Measurements from ENCODE around the gene KANTR. TPM values are rescaled to one million over a fixed set of nuclear protein-coding genes. Genes with fewer than 3 reads are reported as not detected.
A peak's percentile ranks its signal among the peaks of the same experiment; 100 is the strongest.

KANTR gene
- total RNA-seq, 1 donor from 2014 or later, result 31.5 TPM

DNA sequence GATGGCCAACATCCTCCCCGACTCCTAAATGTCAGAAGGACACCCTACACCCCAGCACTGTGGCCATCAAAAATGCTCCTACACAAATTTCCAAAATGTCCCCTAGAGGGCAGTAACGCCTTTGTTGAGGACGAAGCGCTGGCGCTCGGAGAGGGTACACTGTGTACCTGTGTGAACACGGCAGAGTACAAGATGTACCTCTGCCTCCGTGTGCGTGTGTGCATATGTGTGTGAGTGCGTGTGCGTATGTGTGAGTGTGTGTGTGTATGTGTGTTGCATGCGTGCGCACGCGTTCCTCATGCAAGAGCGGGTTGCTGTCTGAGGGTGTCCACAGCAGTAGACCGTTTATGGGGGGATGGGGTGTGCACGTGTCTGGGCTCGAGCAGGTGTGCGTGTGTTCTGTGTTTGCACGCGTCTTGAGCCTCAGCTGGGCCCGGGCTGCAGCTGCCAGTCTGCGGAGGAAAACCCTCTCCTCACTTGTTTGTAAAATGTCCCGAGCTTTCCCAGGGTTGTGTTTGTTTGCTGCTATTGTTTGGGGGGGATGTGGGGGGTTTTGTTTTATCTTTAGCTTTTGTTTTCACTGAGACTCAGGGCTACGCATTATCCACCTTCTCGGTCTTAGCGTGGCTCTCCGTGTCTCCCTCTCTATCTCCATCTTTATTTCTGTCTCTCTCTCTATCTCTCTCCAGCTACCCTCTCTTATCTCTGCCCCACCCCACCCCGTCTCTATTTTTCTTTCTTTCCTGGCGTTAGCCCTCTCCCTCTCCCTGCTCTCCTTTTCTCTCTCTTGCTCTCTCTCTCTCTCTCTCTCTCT, 22.1 kb upstream of the KANTR start:
- peak in 1 of 2 experiments; percentile 51 for DNase-seq (ENCODE audit: low spot score in 2 of 2, unreplicated experiment in 2 of 2)
- no peaks in the 10 kb centered on the region for H3K27me3 Mint-ChIP-seq (ENCODE audit: low read depth)
- peak overlapping the region; percentile 64 for H3K4me3 Mint-ChIP-seq
- peaks cover 2% of the 10 kb centered on the region for H3K36me3 Mint-ChIP-seq
- TF ChIP-seq, protein P1, sequence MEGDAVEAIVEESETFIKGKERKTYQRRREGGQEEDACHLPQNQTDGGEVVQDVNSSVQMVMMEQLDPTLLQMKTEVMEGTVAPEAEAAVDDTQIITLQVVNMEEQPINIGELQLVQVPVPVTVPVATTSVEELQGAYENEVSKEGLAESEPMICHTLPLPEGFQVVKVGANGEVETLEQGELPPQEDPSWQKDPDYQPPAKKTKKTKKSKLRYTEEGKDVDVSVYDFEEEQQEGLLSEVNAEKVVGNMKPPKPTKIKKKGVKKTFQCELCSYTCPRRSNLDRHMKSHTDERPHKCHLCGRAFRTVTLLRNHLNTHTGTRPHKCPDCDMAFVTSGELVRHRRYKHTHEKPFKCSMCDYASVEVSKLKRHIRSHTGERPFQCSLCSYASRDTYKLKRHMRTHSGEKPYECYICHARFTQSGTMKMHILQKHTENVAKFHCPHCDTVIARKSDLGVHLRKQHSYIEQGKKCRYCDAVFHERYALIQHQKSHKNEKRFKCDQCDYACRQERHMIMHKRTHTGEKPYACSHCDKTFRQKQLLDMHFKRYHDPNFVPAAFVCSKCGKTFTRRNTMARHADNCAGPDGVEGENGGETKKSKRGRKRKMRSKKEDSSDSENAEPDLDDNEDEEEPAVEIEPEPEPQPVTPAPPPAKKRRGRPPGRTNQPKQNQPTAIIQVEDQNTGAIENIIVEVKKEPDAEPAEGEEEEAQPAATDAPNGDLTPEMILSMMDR (IDR thresholded peaks at IDR 0.05; ENCODE audit: unreplicated experiment), result peak; percentile 47
- H3K4me1 Mint-ChIP-seq, result peaks cover 12% of the 10 kb centered on the region
- H3K27ac Mint-ChIP-seq, result peak overlapping the region; percentile 39
- H3K9me3 Mint-ChIP-seq, result peaks cover 9% of the 10 kb centered on the region

DNA sequence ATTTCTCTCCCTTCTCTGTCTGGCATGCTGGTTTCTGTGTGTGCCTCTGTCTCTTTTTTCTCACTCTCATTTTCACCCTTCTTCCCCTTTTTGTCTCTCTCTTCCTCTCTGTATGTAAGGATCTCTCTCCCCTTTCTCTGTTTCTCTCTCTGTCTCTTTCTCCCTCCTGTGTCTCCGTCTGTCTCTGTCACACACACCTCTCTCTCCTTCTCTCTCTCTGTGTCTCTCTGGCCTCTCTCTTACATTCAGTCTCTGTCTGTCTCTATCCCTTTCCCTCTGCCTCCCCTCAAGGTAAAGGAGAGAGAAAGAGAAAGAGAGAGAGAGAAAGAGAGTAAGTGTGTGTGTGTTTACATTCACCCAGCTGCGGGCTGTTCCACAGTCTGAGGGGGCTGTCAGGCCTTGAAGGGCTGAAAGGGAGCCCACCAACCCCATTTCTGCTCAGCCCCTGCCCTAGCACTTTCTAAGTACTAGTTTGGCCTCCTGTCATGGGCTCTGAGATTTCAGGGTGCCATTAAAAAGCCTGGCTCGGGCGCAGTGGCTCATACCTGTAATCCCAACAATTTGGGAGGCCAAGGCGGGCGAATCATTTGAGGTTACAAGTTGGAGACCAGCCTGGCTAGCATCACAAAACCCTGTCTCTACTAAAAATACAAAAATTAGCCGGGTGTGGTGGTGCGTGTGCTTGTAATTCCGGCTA, 21.4 kb upstream of the KANTR start:
- peaks cover 11% of the 10 kb centered on the region for H3K9me3 Mint-ChIP-seq
- peak overlapping the region; percentile 64 for H3K4me3 Mint-ChIP-seq
- H3K27ac Mint-ChIP-seq, result peak overlapping the region; percentile 6
- H3K27me3 Mint-ChIP-seq (ENCODE audit: low read depth), result no peaks in the 10 kb centered on the region
- TF ChIP-seq, protein P1 (IDR thresholded peaks at IDR 0.05; ENCODE audit: unreplicated experiment), result no peak
- peaks cover 5% of the 10 kb centered on the region for H3K36me3 Mint-ChIP-seq
- DNase-seq (ENCODE audit: low spot score in 2 of 2, unreplicated experiment in 2 of 2), result no peak
- peaks cover 12% of the 10 kb centered on the region for H3K4me1 Mint-ChIP-seq

DNA sequence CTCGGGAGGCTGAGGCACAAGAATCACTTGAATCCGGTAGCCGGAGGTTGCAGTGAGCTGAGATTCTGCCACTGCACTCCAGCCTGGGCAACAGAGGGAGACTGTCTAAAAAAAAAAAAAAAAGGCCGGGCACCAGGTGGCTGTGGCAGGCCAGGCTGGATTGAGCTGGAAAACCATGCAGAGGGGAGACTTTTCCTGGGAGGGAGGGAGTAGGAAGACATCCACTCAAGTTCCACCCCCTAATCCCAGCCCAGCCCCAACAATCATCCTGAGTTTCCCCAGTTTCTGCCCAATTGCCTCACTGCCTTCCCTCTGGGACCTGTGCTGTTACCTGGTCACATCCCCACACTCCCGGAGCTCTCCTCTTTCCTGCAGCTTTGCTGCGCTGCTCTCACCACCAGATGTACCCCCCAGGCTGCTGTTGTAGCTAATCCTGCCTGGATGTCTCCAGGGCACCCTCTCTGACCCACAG, 20.8 kb upstream of the KANTR start:
- Mint-ChIP-seq H3K27me3 (ENCODE audit: low read depth) (no peaks in the 10 kb centered on the region), H3K9me3 (peaks cover 11% of the 10 kb centered on the region), H3K4me1 (peaks cover 12% of the 10 kb centered on the region), H3K4me3 (no peak overlapping the region), H3K27ac (no peak overlapping the region), H3K36me3 (peaks cover 5% of the 10 kb centered on the region)
- DNase-seq (ENCODE audit: low spot score in 2 of 2, unreplicated experiment in 2 of 2), result no peak
- TF ChIP-seq, protein P1 (IDR thresholded peaks at IDR 0.05; ENCODE audit: unreplicated experiment), result no peak

DNA sequence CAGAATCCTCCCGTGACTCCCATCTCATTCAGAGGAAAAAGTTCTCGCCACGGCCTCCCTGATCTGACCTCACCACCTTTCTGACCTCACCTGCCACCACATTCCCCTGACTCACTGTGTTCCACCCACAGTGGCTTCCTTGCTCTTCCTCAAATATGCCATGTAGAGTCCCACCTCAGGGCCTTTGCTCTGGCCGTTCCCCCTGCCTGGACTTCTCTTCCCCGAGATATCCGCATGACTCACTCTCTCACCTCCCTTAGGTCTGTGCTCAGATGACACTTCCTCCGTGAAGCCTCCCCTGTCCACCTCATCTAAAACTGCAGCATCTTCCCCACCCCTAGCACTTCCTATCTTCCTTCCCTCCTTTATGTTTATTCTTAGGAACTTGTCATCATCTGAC, 18.9 kb upstream of the KANTR start:
- TF ChIP-seq, protein P1 (IDR thresholded peaks at IDR 0.05; ENCODE audit: unreplicated experiment), result no peak
- H3K4me1 Mint-ChIP-seq, result peaks cover 12% of the 10 kb centered on the region

DNA sequence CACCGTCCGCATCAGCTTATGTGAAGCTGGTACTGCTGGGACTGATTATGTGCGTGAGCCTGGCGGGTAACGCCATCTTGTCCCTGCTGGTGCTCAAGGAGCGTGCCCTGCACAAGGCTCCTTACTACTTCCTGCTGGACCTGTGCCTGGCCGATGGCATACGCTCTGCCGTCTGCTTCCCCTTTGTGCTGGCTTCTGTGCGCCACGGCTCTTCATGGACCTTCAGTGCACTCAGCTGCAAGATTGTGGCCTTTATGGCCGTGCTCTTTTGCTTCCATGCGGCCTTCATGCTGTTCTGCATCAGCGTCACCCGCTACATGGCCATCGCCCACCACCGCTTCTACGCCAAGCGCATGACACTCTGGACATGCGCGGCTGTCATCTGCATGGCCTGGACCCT, 17.3 kb upstream of the KANTR start:
- H3K4me3 Mint-ChIP-seq, result no peak overlapping the region
- TF ChIP-seq, protein P1 (IDR thresholded peaks at IDR 0.05; ENCODE audit: unreplicated experiment), result no peak
- no peak for DNase-seq (ENCODE audit: low spot score in 2 of 2, unreplicated experiment in 2 of 2)
- H3K27me3 Mint-ChIP-seq (ENCODE audit: low read depth), result no peaks in the 10 kb centered on the region
- no peak overlapping the region for H3K27ac Mint-ChIP-seq
- peaks cover 5% of the 10 kb centered on the region for H3K36me3 Mint-ChIP-seq
- H3K9me3 Mint-ChIP-seq, result peaks cover 8% of the 10 kb centered on the region
- peaks cover 19% of the 10 kb centered on the region for H3K4me1 Mint-ChIP-seq

More for the DNA sequence above, 18.9 kb upstream of the KANTR start:
- H3K27me3 Mint-ChIP-seq (ENCODE audit: low read depth), result no peaks in the 10 kb centered on the region
- H3K27ac Mint-ChIP-seq, result no peak overlapping the region
- DNase-seq (ENCODE audit: low spot score in 2 of 2, unreplicated experiment in 2 of 2), result no peak
- peaks cover 8% of the 10 kb centered on the region for H3K9me3 Mint-ChIP-seq
- peaks cover 5% of the 10 kb centered on the region for H3K36me3 Mint-ChIP-seq
- no peak overlapping the region for H3K4me3 Mint-ChIP-seq
